Fibroblast of lung (primary cell): ENCODE data around the gene HPX. TPM values are rescaled to one million over a fixed set of nuclear protein-coding genes. Genes with fewer than 3 reads are reported as not detected.

ENCODE experiments used
- DNase-seq, 2 donors: peaks; one replicate each; pipeline versions ENCODE4 v3.0.0 to v3.0.0-alpha.2; 2010; ENCODE audit warnings: low read depth in 2 of 2
- H2AFZ ChIP-seq: 2 replicates; pipeline ENCODE4 v1.5.1; 2012; ENCODE audit warnings: low read length, control low read depth, inconsistent platforms
- H3K27ac ChIP-seq: 2 replicates; pipeline ENCODE4 v1.5.1; 2011; ENCODE audit warnings: low read length, control low read depth; ENCODE audit not compliant: insufficient read depth
- H3K27me3 ChIP-seq: 2 replicates; pipeline ENCODE4 v1.5.1; 2011; ENCODE audit warnings: mild to moderate bottlenecking, low read length; ENCODE audit not compliant: control insufficient read depth, insufficient read depth
- H3K36me3 ChIP-seq: 2 replicates; pipeline ENCODE4 v1.5.1; 2011; ENCODE audit warnings: low read length; ENCODE audit not compliant: control insufficient read depth, insufficient read depth
- H3K4me1 ChIP-seq: 2 replicates; pipeline ENCODE4 v1.5.1; 2011; ENCODE audit warnings: low read length; ENCODE audit not compliant: control insufficient read depth, insufficient read depth; ENCODE audit errors: extremely low read depth
- H3K4me2 ChIP-seq: 2 replicates; pipeline ENCODE4 v1.5.1; 2011; ENCODE audit warnings: low read length, control low read depth; ENCODE audit not compliant: insufficient read depth; ENCODE audit errors: extremely low read depth
- H3K4me3 ChIP-seq, 4 experiments: fragments of 200-600 bp in 1 of 4; sonication (generic) in 1 of 4; replicated peaks in 1 of 4; 2 replicates each; pipeline ENCODE4 v1.5.1; 2011 to 2016; ENCODE audit warnings: low read length in 4 of 4, low read depth in 3 of 4, mild to moderate bottlenecking in 3 of 4, control low read depth in 2 of 4, inconsistent platforms in 1 of 4, mixed read lengths in 1 of 4; ENCODE audit not compliant: insufficient read depth in 1 of 4; ENCODE audit errors: control extremely low read depth in 1 of 4
- H3K79me2 ChIP-seq: 2 replicates; pipeline ENCODE4 v1.5.1; 2012; ENCODE audit warnings: mild to moderate bottlenecking, low read length, inconsistent platforms; ENCODE audit not compliant: control insufficient read depth, insufficient read depth
- H3K9ac ChIP-seq: 2 replicates; pipeline ENCODE4 v1.5.1; 2011; ENCODE audit warnings: mild to moderate bottlenecking, low read length, control low read depth; ENCODE audit not compliant: insufficient read depth
- H3K9me3 ChIP-seq: 2 replicates; pipeline ENCODE4 v1.5.1; 2012; ENCODE audit warnings: low read depth, low read length; ENCODE audit not compliant: control insufficient read depth, insufficient read depth
- H4K20me1 ChIP-seq: 2 replicates; pipeline ENCODE4 v1.5.1; 2011; ENCODE audit warnings: low read length; ENCODE audit not compliant: control insufficient read depth, insufficient read depth; ENCODE audit errors: extremely low read depth
- CTCF ChIP-seq, 2 donors: IDR thresholded peaks in 1 of 2; conservative IDR thresholded peaks in 1 of 2; 1 replicate in 1 of 2; 2 replicates in 1 of 2; pipeline ENCODE4 v1.5.1; 2011 to 2012; ENCODE audit warnings: low read length in 2 of 2, control low read depth in 1 of 2, inconsistent platforms in 1 of 2, low read depth in 1 of 2, mild to moderate bottlenecking in 1 of 2
- EZH2 ChIP-seq: IDR thresholded peaks from 2 replicates; pipeline ENCODE4 v1.5.1; 2012; ENCODE audit warnings: low read length, control low read depth, mild to moderate bottlenecking; ENCODE audit errors: missing control alignments
- polyA plus RNA-seq, 2 donors: library from polyadenylated mRNA; depleted of rRNA in 1 of 2; stranded (reverse) in 1 of 2; unstranded in 1 of 2; fragments of >200 nt; gene quantifications; 2 replicates each; pipeline ENCODE4 v1.2.1, GENCODE V29; 2011 to 2012; ENCODE audit warnings: missing spikeins in 1 of 2
- total RNA-seq: library from RNA; depleted of rRNA; stranded (reverse); fragments of >200 nt; gene quantifications from 2 replicates; pipeline ENCODE4 v1.2.1, GENCODE V29; 2014

The HPX gene
- total and polyA plus RNA-seq, 2 donors (not counting 1 experiment from before 2014, with no cell fraction given): 0.18 to 0.83 TPM

- Histone ChIP-seq H2AFZ (no peak overlapping the region), H3K9ac (no peak overlapping the region)
Observed at GRCh38 chr11:6387811-6388599, 52.8 kb downstream of the HPX start.

GRCh38 chr11:6385046-6385777 lies 55.6 kb downstream of the HPX start:
- no peaks in the 10 kb centered on the region for H3K27me3 ChIP-seq
- no peak overlapping the region for H3K9ac ChIP-seq
- H3K27ac ChIP-seq: no peak overlapping the region
- H3K79me2 ChIP-seq: no peaks in the 10 kb centered on the region
- no peak overlapping the region for H3K4me3 ChIP-seq
- DNase-seq: no peak
- no peaks in the 10 kb centered on the region for H4K20me1 ChIP-seq
- no peaks in the 10 kb centered on the region for H3K9me3 ChIP-seq
- TF ChIP-seq CTCF (conservative IDR thresholded peaks at IDR 0.05 in 1 of 2, IDR thresholded peaks at IDR 0.05 in 1 of 2; ENCODE audit: low read depth in 1 of 2, low read length in 2 of 2) (no peak), EZH2 (no peak)
- H3K4me1 ChIP-seq: peaks cover 10% of the 10 kb centered on the region
- H3K36me3 ChIP-seq: no peaks in the 10 kb centered on the region
- H3K4me2 ChIP-seq: no peak overlapping the region
- no peak overlapping the region for H2AFZ ChIP-seq

More at GRCh38 chr11:6387811-6388599, 52.8 kb downstream of the HPX start:
- Histone ChIP-seq H3K27me3 (no peaks in the 10 kb centered on the region), H3K27ac (no peak overlapping the region), H3K4me3 (peak overlapping the region in 1 of 4 experiments; percentile 7), H3K4me2 (peak overlapping the region; percentile 23), H3K79me2 (peaks cover 8% of the 10 kb centered on the region), H3K36me3 (peaks cover 5% of the 10 kb centered on the region), H3K9me3 (no peaks in the 10 kb centered on the region), H3K4me1 (peaks cover 15% of the 10 kb centered on the region), H4K20me1 (no peaks in the 10 kb centered on the region)
- no peak for TF ChIP-seq CTCF (conservative IDR thresholded peaks at IDR 0.05 in 1 of 2, IDR thresholded peaks at IDR 0.05 in 1 of 2; ENCODE audit: low read depth in 1 of 2, low read length in 2 of 2)
- DNase-seq: peak; percentile 39 to 47

Other genes with a start within 250 kb of the HPX start
- gene OR52W1, start 241.8 kb downstream of the HPX start, total RNA-seq: not detected in 2 replicates
- not detected in 2 replicates for gene OR52W1, start 241.8 kb downstream of the HPX start, polyA plus RNA-seq
- not detected in 2 replicates for gene C11orf42, start 235.4 kb downstream of the HPX start, total RNA-seq
- not detected in 2 replicates for gene C11orf42, start 235.4 kb downstream of the HPX start, polyA plus RNA-seq
- 6.9 and 15.4 TPM in 2 replicates for gene FHIP1B, start 206.4 kb downstream of the HPX start, total RNA-seq
- gene FHIP1B, start 206.4 kb downstream of the HPX start, polyA plus RNA-seq: 9.2 and 10.3 TPM in 2 replicates
- 0.17 TPM in 1 of 2 replicates, not detected in the other for gene CNGA4, start 201.9 kb downstream of the HPX start, total RNA-seq
- 0.06 TPM in 1 of 2 replicates, not detected in the other for gene CNGA4, start 201.9 kb downstream of the HPX start, polyA plus RNA-seq
- not detected in 2 replicates for gene CCKBR, start 181.1 kb downstream of the HPX start, total RNA-seq
- not detected in 2 replicates for gene CCKBR, start 181.1 kb downstream of the HPX start, polyA plus RNA-seq
- 87.9 and 92.5 TPM in 2 replicates for gene CAVIN3, start 120.5 kb downstream of the HPX start, total RNA-seq
- 50.9 and 81.0 TPM in 2 replicates for gene CAVIN3, start 120.5 kb downstream of the HPX start, polyA plus RNA-seq
- 33.9 and 52.2 TPM in 2 replicates for gene SMPD1, start 50.5 kb downstream of the HPX start, total RNA-seq
- 74.9 and 97.9 TPM in 2 replicates for gene SMPD1, start 50.5 kb downstream of the HPX start, polyA plus RNA-seq
- 56.2 and 73.7 TPM in 2 replicates for gene APBB1, start 21.9 kb downstream of the HPX start, total RNA-seq
- 33.5 and 39.1 TPM in 2 replicates for gene APBB1, start 21.9 kb downstream of the HPX start, polyA plus RNA-seq
- 24.1 and 29.7 TPM in 2 replicates for gene TRIM3, start 33.0 kb upstream of the HPX start, total RNA-seq
- 11.4 and 11.8 TPM in 2 replicates for gene TRIM3, start 33.0 kb upstream of the HPX start, polyA plus RNA-seq
- gene ARFIP2, start 40.3 kb upstream of the HPX start, total RNA-seq: 34.9 and 47.6 TPM in 2 replicates
- gene ARFIP2, start 40.3 kb upstream of the HPX start, polyA plus RNA-seq: 72.4 and 75.5 TPM in 2 replicates
- 38.5 and 47.4 TPM in 2 replicates for gene TIMM10B, start 40.5 kb upstream of the HPX start, total RNA-seq
- 33.6 and 40.9 TPM in 2 replicates for gene TIMM10B, start 40.5 kb upstream of the HPX start, polyA plus RNA-seq
- 7.2 and 14.7 TPM in 2 replicates for gene DNHD1, start 56.3 kb upstream of the HPX start, total RNA-seq
- 2.2 and 2.6 TPM in 2 replicates for gene DNHD1, start 56.3 kb upstream of the HPX start, polyA plus RNA-seq
- gene RRP8, start 162.6 kb upstream of the HPX start, total RNA-seq: 9.2 and 12.1 TPM in 2 replicates
- 12.6 and 13.2 TPM in 2 replicates for gene RRP8, start 162.6 kb upstream of the HPX start, polyA plus RNA-seq
- gene ILK, start 162.8 kb upstream of the HPX start, total RNA-seq: 136 and 176 TPM in 2 replicates
- 420 and 461 TPM in 2 replicates for gene ILK, start 162.8 kb upstream of the HPX start, polyA plus RNA-seq
- 61.9 and 77.8 TPM in 2 replicates for gene TAF10, start 171.2 kb upstream of the HPX start, total RNA-seq
- 142 and 176 TPM in 2 replicates for gene TAF10, start 171.2 kb upstream of the HPX start, polyA plus RNA-seq
- gene TPP1, start 178.4 kb upstream of the HPX start, total RNA-seq: 93.7 and 127 TPM in 2 replicates
- gene TPP1, start 178.4 kb upstream of the HPX start, polyA plus RNA-seq: 136 and 195 TPM in 2 replicates
- gene DCHS1, start 214.8 kb upstream of the HPX start, total RNA-seq: 11.0 and 23.9 TPM in 2 replicates
- gene DCHS1, start 214.8 kb upstream of the HPX start, polyA plus RNA-seq: 0.92 and 5.0 TPM in 2 replicates
- gene MRPL17, start 242.4 kb upstream of the HPX start, total RNA-seq: 44.9 and 53.2 TPM in 2 replicates
- gene MRPL17, start 242.4 kb upstream of the HPX start, polyA plus RNA-seq: 44.4 and 73.0 TPM in 2 replicates